HG03139 (cell line): ENCODE results near the gene XAGE5.
"Not testable (repeated sequence)": the region's sequence is repeated elsewhere in the genome, so short reads cannot be mapped to it uniquely, and the experiment has no call there.

Experiments used
- ATAC-seq: cut with Tn5 transposase; IDR thresholded peaks from one replicate; pipeline ENCODE4 v1.9.1; 2021; ENCODE audit not compliant: unreplicated experiment

XAGE5 gene

GRCh38 chrX:52811065-52811625 lies at the start of gene XAGE5:
XAGE5 (plus strand) TSS chrX:52811287; CDS start chrX:52812567, 1,280 bp downstream.
- ATAC-seq = no peak

- not testable (repeated sequence) for ATAC-seq
Observed at GRCh38 chrX:52765983-52766382, 45.1 kb upstream of the XAGE5 start.

GRCh38 chrX:52773504-52773903 lies 37.6 kb upstream of the XAGE5 start:
- ATAC-seq = not testable (repeated sequence)

- not testable (repeated sequence) for ATAC-seq
Observed at GRCh38 chrX:52797327-52797726, 13.8 kb upstream of the XAGE5 start, which contains the start of gene SPANXN5. SPANXN5 (minus strand) TSS chrX:52797427; CDS start chrX:52797348, 79 bp downstream.

- ATAC-seq = not testable (repeated sequence)
Observed at GRCh38 chrX:52804876-52805275, 6.2 kb upstream of the XAGE5 start.

- no peak for ATAC-seq
Observed at GRCh38 chrX:52819788-52820187, 8.7 kb downstream of the XAGE5 start.

- ATAC-seq = no peak
Observed at GRCh38 chrX:52821079-52821760, 10.1 kb downstream of the XAGE5 start.

- no peak for ATAC-seq
Observed at GRCh38 chrX:52824608-52825007, 13.5 kb downstream of the XAGE5 start.

GRCh38 chrX:52830551-52830950 lies 19.5 kb downstream of the XAGE5 start:
- no peak for ATAC-seq

GRCh38 chrX:52839137-52839536 lies 28.1 kb downstream of the XAGE5 start:
- no peak for ATAC-seq

- ATAC-seq = not testable (repeated sequence)
Observed at GRCh38 chrX:52843619-52844018, 32.5 kb downstream of the XAGE5 start.

- no peak for ATAC-seq
Observed at GRCh38 chrX:52852110-52852860, 41.2 kb downstream of the XAGE5 start.

GRCh38 chrX:52856991-52857525 lies 46.0 kb downstream of the XAGE5 start:
- not testable (repeated sequence) for ATAC-seq

GRCh38 chrX:52865343-52865998 lies 54.4 kb downstream of the XAGE5 start:
- ATAC-seq = no peak
